Measurements from ENCODE around the gene PSMA1.

GRCh38 chr11:14519917-14520746 lies at the start of gene PSMA1:
- TF ChIP-seq CTCF (IDR thresholded peaks at IDR 0.05) (peak; percentile 32 to 89 (median 63)), EP300 (IDR thresholded peaks at IDR 0.05) (peak; percentile 45 to 93), POLR2A (IDR thresholded peaks at IDR 0.05) (peak; percentile 30 to 68)
